ENCODE measurements around the gene GRPEL1.

Gene GRPEL1

DNA sequence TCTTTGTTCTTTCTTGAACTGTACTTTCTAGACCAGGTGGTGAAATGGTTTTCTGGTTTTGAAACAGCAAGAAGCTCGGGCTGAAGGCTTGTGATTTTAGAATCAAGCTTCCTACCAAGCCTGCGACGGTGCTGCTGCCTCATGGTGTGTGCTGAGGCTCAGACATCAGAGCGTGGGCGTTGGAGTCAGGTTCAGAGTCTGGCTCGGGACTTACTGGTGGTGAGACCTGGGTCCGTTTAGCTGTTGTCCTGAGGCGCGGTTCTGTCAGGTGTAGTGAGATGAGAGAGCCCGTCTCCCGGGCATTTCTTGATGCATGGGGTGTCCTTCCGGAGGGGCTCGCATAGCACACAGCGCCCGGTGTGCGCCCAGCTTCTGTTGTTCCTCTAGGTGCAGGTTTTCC lies 44.4 kb downstream of the GRPEL1 start:
- no peak for DNase-seq (ENCODE audit: low read depth)

DNA sequence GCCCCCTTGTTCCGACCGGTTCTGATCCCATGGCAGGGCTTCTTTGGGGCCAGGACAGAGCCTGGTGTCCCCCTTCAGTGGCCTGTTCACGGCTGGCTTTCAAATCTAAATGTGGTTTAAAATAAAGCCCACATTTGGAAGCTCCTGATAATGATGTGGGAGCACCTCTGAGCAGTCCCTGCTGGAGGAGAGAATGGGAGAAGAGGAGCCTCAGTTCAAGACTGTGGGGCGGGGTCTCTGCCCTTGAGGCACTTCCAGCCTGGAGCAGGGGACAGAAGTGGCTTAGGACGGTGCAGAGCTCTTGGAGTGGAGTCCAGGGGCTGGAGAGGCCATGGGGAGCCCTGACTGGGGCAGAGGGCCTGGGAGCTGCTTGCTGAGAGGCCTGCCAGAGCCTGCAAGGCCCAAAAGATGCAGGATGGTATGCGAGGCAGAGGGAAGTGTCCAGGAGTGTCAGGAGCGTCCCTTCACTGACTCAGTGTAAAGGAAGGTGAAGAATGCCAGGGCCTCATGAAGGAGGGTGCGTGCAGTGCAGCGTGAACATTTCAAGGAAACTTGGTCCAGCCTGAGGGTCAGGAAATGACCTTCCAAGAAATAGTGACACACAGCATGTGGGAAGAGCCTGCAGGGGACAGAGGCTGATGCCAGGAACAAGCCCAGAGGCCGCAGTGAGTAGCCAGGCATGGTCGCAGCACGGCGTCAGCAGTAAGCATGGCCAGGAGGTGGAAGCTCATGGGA lies 45.8 kb downstream of the GRPEL1 start:
- no peak for DNase-seq (ENCODE audit: low read depth)

- no peak for DNase-seq (ENCODE audit: low read depth)
Observed at GRCh38 chr4:7021355-7021754, 46.5 kb downstream of the GRPEL1 start.

- no peak for DNase-seq (ENCODE audit: low read depth)
Observed at GRCh38 chr4:7020856-7021255, 47.0 kb downstream of the GRPEL1 start.

DNA sequence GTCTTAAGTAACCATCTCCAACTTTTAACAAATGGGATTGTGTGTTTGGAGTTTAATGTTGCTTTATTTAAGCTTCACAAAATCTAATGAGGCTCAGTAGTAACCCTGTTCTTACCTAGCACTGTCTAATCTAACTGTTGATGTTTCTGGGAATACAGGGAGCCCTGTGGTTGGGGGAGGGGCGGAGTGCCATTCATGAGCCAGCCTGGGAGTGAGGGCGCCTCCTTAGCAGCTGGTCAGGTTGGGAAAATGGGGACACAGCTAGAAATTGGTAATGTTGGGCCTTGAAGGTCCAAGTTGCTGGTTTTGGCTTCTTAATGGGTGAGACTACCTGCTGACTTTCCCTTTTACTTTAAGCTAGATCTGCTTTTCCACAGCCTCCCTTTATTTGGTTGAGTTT lies 47.6 kb downstream of the GRPEL1 start:
- DNase-seq (ENCODE audit: low read depth) = no peak

GRCh38 chr4:7019367-7019766 lies 48.5 kb downstream of the GRPEL1 start:
- no peak for DNase-seq (ENCODE audit: low read depth)

DNA sequence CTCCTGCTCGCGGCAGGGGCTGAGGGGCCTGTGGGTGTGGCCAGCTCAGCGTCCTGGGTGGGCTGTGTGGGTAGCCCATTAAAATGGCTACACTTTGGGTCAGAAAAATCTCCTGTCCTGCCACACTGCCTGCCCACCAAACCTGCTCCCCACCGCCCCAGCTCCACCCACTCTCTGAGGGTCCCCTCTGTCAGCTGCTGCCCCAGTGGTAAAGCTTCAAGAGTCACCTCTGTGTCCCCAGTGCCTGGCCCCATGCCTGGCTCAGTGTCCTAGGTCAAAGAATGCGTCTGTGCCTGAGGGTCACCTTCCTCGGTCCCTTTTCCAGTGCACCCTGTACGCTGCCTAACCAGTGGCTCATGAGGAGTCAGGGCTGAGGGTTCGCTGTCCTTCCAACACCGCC lies 49.6 kb downstream of the GRPEL1 start:
- DNase-seq (ENCODE audit: low read depth) = no peak

- no peak for DNase-seq (ENCODE audit: low read depth)
Observed at GRCh38 chr4:7017446-7018048, 50.3 kb downstream of the GRPEL1 start.

DNA sequence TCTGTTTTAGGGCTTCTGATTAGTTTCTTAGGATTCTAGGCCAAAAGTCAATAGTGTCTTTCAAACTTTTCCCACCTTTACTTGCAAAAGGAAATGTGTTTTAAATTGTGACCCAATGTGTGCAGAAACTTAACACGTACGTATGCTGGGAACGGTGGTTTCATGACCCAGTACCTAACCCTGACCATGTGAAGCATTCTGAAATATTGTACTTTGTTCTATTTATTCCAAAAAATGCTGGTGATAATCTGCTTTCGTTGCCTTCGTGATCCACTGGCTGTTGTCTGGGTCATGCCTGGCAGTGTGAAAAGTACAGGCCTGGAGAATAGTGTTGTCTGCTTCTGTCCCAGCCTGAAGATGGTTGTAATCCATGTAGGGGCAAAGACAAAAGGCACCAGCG lies 51.4 kb downstream of the GRPEL1 start:
- DNase-seq (ENCODE audit: low read depth) = no peak

- DNase-seq (ENCODE audit: low read depth) = no peak
Observed at GRCh38 chr4:7016086-7016485, 51.8 kb downstream of the GRPEL1 start.

GRCh38 chr4:7015383-7016035 lies 52.4 kb downstream of the GRPEL1 start:
- no peak for DNase-seq (ENCODE audit: low read depth)

- no peak for DNase-seq (ENCODE audit: low read depth)
Observed at GRCh38 chr4:7014815-7015214, 53.0 kb downstream of the GRPEL1 start.

DNA sequence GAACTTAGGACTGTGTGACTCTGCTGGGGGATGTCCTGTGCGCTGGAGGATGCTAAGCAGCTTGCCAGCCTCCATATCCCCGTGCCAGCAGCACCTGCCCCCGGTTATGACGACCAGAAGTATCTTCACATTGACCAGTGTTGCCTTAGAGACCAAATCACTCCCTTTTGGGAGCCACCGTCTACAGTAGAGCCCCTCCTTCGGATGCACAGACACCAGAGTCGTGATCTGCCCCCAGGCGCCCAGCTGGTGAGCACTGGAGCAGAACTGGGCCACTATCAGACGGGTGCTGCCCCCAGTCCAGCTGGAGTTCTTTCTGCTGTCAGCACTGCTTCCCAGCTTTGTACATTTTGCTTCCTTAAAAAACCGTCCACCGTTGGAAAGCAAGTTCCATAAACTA lies 54.7 kb downstream of the GRPEL1 start:
- DNase-seq (ENCODE audit: low read depth) = no peak

DNA sequence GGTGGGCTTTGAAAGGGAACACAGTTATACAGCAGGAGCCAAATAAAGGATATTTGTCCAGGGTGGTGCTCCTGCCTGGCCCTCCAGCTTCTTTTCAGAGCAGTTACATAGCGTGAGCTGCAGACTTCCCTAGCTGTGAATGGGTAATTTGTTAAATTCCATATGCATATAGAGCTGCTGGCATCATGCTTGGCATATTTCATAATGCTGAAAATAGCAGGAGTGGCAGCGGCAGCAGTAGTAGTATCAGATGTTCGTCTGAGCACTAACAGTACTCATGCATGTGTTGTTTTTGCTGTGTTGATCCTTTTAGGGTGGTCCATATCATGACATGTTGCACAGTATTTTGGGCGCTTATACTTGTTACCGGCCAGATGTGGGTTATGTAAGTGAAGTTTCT lies 58.3 kb downstream of the GRPEL1 start:
- DNase-seq (ENCODE audit: low read depth) = no peak

Measured in stimulated activated CD4-positive, alpha-beta T cell treated with anti-CD3 and anti-CD28 coated beads, Interleukin-2, amount 100 ng/mL, for 4 hours (primary cell).